ENCODE data around the gene DPYD. TPM values are rescaled to one million over a fixed set of nuclear protein-coding genes. Genes with fewer than 3 reads are reported as not detected.

Gene DPYD
- total RNA-seq, 1 donor from 2014 or later = 8.5 TPM

DNA sequence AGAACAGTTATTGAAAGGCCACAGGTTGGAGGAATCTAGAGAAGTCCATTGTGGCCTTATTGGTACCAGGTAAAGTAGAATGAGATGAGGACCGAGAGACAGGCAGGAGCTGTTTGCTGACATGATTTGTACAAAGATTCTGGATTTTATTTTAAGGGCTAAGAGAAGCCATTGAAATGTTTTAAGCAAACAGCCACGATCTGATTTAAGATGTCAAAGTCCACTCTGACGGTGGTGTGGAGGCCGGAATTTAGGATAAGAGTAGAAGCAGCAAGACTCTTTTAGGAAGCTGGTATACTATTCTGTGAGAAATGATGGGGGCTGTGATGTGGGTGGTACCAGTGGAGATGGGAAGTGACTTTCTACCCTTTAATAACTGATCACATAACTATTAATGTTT, 418.5 kb downstream of the DPYD start:
- H3K27me3 Mint-ChIP-seq = no peaks in the 10 kb centered on the region
- no peak overlapping the region for H3K4me3 Mint-ChIP-seq
- H3K27ac Mint-ChIP-seq = no peak overlapping the region
- TF ChIP-seq CTCF (conservative IDR thresholded peaks at IDR 0.05) = no peak
- DNase-seq (ENCODE audit: extremely low spot score, unreplicated experiment) = no peak
- H3K9me3 Mint-ChIP-seq = no peaks in the 10 kb centered on the region
- no peaks in the 10 kb centered on the region for H3K36me3 Mint-ChIP-seq
- H3K4me1 Mint-ChIP-seq (ENCODE audit: unreplicated experiment) = no peaks in the 10 kb centered on the region

DNA sequence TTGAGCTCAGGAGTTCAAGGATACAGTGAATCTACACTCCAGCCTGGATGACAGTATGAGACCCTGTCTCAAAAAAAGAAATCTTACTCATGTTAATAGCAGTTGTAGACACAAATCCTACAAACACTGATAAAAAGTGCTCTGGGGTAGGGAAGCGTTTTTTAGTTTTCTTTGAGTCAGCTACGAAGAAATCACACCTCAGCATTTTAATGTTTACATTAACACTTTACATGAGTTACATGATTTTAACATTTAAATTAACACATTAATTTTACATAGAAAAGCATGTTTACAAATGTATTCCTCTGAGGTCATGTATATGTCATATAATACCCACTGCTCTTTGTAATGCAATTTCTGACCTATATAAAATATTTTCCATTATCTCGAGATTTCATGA, 419.2 kb downstream of the DPYD start:
- TF ChIP-seq CTCF (conservative IDR thresholded peaks at IDR 0.05) = no peak
- no peaks in the 10 kb centered on the region for H3K36me3 Mint-ChIP-seq
- H3K4me3 Mint-ChIP-seq = no peak overlapping the region
- H3K4me1 Mint-ChIP-seq (ENCODE audit: unreplicated experiment) = no peaks in the 10 kb centered on the region
- no peak for DNase-seq (ENCODE audit: extremely low spot score, unreplicated experiment)
- no peak overlapping the region for H3K27ac Mint-ChIP-seq
- H3K9me3 Mint-ChIP-seq = no peaks in the 10 kb centered on the region
- no peaks in the 10 kb centered on the region for H3K27me3 Mint-ChIP-seq

- no peaks in the 10 kb centered on the region for H3K27me3 Mint-ChIP-seq
- TF ChIP-seq CTCF (conservative IDR thresholded peaks at IDR 0.05) = no peak
- H3K27ac Mint-ChIP-seq = no peak overlapping the region
- no peak for DNase-seq (ENCODE audit: extremely low spot score, unreplicated experiment)
- H3K36me3 Mint-ChIP-seq = no peaks in the 10 kb centered on the region
- H3K4me1 Mint-ChIP-seq (ENCODE audit: unreplicated experiment) = no peaks in the 10 kb centered on the region
- no peak overlapping the region for H3K4me3 Mint-ChIP-seq
- H3K9me3 Mint-ChIP-seq = no peaks in the 10 kb centered on the region
These were observed 420.1 kb downstream of the DPYD start for GRCh38 chr1:97500760-97501159.

DNA sequence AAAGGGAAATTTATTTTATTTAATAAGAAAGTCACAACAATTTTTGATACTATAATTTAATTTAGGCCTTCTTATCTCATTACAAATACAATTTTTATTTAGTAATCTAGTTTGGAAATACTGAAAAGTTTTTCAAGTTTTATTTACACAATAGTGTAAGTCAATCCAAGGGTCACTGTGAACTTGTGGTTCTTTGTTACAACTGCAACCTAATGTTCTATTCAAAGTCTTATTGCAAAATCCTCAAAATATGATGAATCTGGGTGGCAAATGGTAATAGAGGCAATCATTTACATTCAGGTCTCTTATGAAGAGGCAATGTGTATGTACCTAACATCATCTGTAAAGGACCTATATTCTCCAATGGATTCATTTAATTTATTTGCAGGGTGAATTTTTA, 421.2 kb downstream of the DPYD start:
- no peaks in the 10 kb centered on the region for H3K9me3 Mint-ChIP-seq
- H3K4me3 Mint-ChIP-seq = no peak overlapping the region
- no peak for TF ChIP-seq CTCF (conservative IDR thresholded peaks at IDR 0.05)
- H3K4me1 Mint-ChIP-seq (ENCODE audit: unreplicated experiment) = no peaks in the 10 kb centered on the region
- no peaks in the 10 kb centered on the region for H3K36me3 Mint-ChIP-seq
- no peaks in the 10 kb centered on the region for H3K27me3 Mint-ChIP-seq
- H3K27ac Mint-ChIP-seq = no peak overlapping the region
- no peak for DNase-seq (ENCODE audit: extremely low spot score, unreplicated experiment)

GRCh38 chr1:97489834-97490233, 431.0 kb downstream of the DPYD start:
- Mint-ChIP-seq H3K27me3 (no peaks in the 10 kb centered on the region), H3K27ac (no peak overlapping the region), H3K9me3 (no peaks in the 10 kb centered on the region), H3K4me1 (ENCODE audit: unreplicated experiment) (no peaks in the 10 kb centered on the region), H3K4me3 (no peak overlapping the region), H3K36me3 (no peaks in the 10 kb centered on the region)
- DNase-seq (ENCODE audit: extremely low spot score, unreplicated experiment) = no peak
- TF ChIP-seq CTCF (conservative IDR thresholded peaks at IDR 0.05) = no peak

GRCh38 chr1:97488530-97488929, 432.3 kb downstream of the DPYD start:
- H3K27ac Mint-ChIP-seq = no peak overlapping the region
- no peaks in the 10 kb centered on the region for H3K9me3 Mint-ChIP-seq
- no peaks in the 10 kb centered on the region for H3K4me1 Mint-ChIP-seq (ENCODE audit: unreplicated experiment)
- no peaks in the 10 kb centered on the region for H3K36me3 Mint-ChIP-seq
- DNase-seq (ENCODE audit: extremely low spot score, unreplicated experiment) = no peak
- no peak overlapping the region for H3K4me3 Mint-ChIP-seq
- no peak for TF ChIP-seq CTCF (conservative IDR thresholded peaks at IDR 0.05)
- H3K27me3 Mint-ChIP-seq = no peaks in the 10 kb centered on the region
